ENCODE measurements around the gene WBP2.

Gene WBP2

DNA sequence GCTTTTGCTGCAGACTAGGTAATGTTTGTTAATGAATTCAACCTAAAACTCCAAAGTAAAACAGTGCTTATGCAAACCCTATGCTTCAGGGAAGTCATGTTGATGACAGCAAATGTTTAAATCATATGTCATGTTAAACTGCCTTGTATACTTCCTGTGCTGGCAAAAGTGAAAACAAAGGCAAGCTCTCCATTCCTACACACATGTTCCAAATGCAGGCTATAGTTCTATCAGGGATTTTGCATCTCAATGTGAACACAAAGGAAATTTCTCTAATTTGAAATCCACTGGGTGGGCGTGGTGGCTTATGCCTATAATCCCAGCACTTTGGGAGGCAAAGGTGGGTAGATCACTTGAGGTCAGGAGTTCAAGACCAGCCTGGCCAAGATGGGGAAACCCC is 51.3 kb downstream of the WBP2 start:
- TF ChIP-seq, protein P1, sequence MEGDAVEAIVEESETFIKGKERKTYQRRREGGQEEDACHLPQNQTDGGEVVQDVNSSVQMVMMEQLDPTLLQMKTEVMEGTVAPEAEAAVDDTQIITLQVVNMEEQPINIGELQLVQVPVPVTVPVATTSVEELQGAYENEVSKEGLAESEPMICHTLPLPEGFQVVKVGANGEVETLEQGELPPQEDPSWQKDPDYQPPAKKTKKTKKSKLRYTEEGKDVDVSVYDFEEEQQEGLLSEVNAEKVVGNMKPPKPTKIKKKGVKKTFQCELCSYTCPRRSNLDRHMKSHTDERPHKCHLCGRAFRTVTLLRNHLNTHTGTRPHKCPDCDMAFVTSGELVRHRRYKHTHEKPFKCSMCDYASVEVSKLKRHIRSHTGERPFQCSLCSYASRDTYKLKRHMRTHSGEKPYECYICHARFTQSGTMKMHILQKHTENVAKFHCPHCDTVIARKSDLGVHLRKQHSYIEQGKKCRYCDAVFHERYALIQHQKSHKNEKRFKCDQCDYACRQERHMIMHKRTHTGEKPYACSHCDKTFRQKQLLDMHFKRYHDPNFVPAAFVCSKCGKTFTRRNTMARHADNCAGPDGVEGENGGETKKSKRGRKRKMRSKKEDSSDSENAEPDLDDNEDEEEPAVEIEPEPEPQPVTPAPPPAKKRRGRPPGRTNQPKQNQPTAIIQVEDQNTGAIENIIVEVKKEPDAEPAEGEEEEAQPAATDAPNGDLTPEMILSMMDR (IDR thresholded peaks at IDR 0.05; ENCODE audit: insufficient read depth, low read depth, low read length, missing control alignments) = no peak
- DNase-seq (ENCODE audit: low read depth) = no peak

DNA sequence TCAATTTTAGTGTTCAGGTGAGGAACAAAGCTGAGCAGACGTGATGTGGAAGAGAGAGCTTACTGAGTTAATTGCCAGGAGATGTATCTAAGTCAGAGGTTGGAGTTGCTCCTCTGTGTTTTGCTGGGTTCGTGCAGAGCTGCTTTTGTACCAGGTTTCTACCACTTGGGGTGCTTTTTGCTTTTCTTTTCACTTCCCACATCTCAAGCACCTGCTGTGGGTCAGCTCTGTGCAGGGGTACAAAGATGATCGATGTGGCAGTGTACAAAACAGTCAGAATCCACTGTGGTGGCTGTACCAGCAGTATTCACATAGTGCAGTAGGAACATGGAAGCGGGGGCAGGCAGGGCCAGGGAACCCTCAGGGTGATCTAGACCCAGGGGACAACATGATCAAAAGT is 55.7 kb downstream of the WBP2 start:
- TF ChIP-seq, protein P1 (IDR thresholded peaks at IDR 0.05; ENCODE audit: insufficient read depth, low read depth, low read length, missing control alignments) = no peak
- DNase-seq (ENCODE audit: low read depth) = no peak
- H3K4me3 ChIP-seq (ENCODE audit: low read depth, low read length) = no peak overlapping the region

More for the DNA sequence above, 51.3 kb downstream of the WBP2 start:
- no peak overlapping the region for H3K4me3 ChIP-seq (ENCODE audit: low read depth, low read length)

DNA sequence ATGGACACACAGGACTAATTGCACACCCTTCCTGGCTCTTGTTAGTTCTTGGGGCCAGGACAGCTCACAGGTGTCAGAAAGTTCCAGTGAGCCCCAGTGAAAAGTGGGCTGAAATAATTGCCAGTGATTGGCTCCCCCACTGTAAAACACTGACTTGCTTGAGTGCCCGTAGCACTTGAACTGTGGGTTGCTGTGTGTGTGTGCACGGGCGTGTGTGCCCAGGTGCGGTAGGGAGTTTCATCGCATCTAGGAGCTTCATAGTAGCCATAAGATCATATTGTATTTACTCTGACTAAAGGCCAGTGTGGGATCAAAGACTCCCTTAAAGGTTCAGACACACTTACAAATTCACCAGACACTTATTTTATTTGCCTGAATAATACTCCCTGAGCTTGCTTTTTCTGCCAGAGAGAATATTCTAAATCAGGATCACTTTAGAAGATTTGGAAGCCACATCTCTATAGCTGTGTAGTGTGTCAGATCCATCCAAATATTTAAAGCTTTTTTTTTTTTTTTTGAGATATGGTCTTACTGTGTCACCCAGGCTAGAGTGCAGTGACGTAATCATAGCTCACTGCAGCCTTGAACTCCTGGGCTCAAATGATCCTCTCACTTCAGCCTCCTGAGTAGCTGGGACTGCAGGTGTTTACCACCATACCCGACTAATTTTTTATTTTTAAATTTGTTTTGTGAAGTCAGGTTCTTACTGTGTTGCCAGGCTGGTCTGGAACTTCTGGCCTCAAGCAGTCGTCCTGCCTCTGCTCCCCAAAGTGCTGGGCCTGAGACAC is 59.1 kb downstream of the WBP2 start:
- TF ChIP-seq, protein P1 (IDR thresholded peaks at IDR 0.05; ENCODE audit: insufficient read depth, low read depth, low read length, missing control alignments) = no peak
- no peak overlapping the region for H3K4me3 ChIP-seq (ENCODE audit: low read depth, low read length)
- DNase-seq (ENCODE audit: low read depth) = no peak
